Retina (tissue), 1 donor: ENCODE measurements around the gene PCGF3.
"Not testable (repeated sequence)": the region's sequence is repeated elsewhere in the genome, so short reads cannot be mapped to it uniquely, and the experiment has no call there.

Source experiments
- DNase-seq: peaks from one replicate; pipeline ENCODE4 v3.0.0-alpha.2; 2016

PCGF3 gene

GRCh38 chr4:744212-744841, 38.7 kb downstream of the PCGF3 start:
- no peak for DNase-seq

GRCh38 chr4:747546-748170, 42.0 kb downstream of the PCGF3 start:
- DNase-seq, result no peak

DNA sequence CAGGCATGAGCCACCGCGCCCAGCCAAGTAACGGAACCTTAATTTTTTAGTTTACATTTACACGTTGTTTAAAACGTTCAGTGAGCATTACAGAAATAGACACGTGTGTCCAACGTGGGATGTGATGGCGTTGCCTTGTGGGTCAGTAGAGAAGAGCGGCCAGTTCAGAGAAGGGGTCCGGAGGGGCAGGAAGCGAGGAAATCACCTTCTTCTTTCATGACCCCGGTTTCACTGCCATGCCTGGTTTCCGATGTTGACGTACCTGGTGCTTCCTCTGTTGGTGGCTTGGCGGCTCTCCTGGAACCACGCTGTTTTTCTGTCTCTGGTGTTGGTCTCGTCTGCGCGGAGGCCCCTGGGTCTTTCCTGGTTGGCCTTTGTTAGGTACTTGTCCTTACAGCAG, 42.8 kb downstream of the PCGF3 start:
- no peak for DNase-seq

- DNase-seq, result no peak
Measured at GRCh38 chr4:749698-750666, 44.4 kb downstream of the PCGF3 start.

DNA sequence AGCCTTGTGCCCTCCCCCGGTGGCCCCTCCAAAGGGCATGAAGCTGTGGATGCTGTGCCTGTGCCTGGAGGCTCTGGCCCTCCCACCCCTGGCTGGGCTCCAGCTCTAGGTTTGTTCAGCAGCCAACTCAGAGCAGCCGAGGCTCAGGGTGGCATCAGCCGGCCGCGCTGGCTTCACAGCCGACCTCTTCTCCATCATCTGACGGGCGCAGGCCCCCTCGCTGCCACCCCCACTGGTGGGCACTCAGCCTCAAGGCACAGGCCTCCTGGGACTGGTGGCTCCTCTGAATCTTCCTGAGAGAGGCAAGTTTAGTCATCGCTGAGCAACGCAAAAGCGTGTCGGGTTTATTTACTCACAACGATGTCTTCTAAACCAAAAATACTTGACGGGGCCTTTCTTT, 46.0 kb downstream of the PCGF3 start:
- no peak for DNase-seq

- no peak for DNase-seq
Measured at GRCh38 chr4:752196-752861, 46.7 kb downstream of the PCGF3 start.

DNA sequence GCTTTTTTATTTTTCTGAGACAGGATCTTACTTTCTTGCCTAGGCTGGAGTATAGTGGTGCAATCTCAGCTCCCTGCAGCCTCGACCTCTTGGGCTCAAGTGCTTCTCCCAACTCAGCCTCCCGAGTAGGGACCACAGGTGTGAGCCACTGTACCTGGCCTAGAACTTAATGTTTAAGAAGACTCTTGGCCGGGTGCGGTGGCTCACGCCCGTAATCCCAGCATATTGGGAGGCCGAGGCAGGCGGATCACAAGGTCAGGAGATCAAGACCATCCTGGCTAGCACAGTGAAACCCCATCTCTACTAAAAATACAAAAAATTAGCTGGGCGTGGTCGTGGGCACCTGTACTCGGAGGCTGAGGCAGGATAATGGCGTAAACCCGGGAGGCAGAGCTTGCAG, 47.6 kb downstream of the PCGF3 start:
- DNase-seq, result not testable (repeated sequence)

GRCh38 chr4:754221-755120, 48.8 kb downstream of the PCGF3 start:
- DNase-seq, result no peak

- DNase-seq, result no peak
Measured at GRCh38 chr4:757111-757510, 51.5 kb downstream of the PCGF3 start.

- DNase-seq, result not testable (repeated sequence)
Measured at GRCh38 chr4:759810-760209, 54.2 kb downstream of the PCGF3 start.

GRCh38 chr4:760616-761015, 55.0 kb downstream of the PCGF3 start:
- DNase-seq, result no peak

- DNase-seq, result no peak
Measured at GRCh38 chr4:761086-761485, 55.5 kb downstream of the PCGF3 start.

DNA sequence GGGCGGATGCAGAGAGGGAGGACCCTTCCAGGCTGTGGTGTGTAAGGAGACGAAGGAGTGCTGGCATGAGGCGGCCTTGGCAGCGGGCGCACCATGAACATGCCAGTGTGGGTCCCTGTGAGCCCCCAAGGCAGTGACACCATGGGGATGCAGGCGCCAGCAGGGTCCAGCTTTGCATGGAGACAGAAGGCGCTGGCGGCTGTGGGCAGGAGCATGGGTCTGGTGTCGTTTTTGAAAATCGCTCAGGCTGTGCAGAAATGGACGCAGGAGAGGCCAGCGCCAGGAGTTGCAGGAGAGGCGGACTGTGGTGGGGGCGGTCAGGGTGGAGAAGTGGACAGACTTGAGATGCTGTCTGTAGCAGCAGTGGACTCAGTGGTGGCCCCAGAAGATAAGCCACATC, 56.1 kb downstream of the PCGF3 start:
- no peak for DNase-seq

GRCh38 chr4:762211-763190, 56.9 kb downstream of the PCGF3 start:
- no peak for DNase-seq

- no peak for DNase-seq
Measured at GRCh38 chr4:763191-763810, 57.7 kb downstream of the PCGF3 start.

GRCh38 chr4:763922-764321, 58.3 kb downstream of the PCGF3 start:
- no peak for DNase-seq

DNA sequence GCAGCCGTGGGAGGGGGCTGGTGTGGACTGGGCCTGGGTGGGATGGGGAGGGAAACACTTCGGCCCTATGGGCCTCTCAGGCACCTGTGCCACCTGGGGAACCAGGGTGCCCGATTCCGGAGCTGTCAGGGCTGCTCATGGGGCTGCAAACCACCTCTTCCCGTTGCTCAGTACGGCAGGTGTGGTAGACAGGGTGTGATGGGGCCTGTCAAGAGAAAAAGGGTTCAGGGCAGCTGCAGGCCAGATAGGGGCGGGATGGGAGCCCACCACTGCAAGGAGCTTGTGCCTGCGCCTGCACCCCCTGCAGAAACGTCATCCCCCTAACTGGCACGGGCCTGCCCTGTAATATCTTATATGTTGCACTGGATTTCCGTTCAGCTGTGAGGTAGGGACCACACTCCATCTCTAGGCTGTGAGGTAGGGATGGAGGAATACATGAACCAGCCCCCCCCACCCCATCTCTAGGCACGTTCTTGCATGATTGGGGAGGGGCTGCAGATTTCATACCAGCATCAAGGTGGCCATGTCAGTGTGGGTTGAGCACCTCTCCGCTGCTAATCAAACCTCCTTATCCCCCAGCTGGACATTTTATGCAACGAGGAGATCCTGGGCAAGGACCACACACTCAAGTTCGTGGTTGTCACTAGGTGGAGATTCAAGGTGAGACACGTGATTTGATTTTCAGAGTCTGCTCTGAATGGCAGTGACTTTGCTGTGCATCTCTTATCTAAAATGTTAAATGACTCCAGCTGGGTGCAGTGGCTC, 59.0 kb downstream of the PCGF3 start:
- DNase-seq, result no peak

- no peak for DNase-seq
Measured at GRCh38 chr4:766152-766515, 60.5 kb downstream of the PCGF3 start.

DNA sequence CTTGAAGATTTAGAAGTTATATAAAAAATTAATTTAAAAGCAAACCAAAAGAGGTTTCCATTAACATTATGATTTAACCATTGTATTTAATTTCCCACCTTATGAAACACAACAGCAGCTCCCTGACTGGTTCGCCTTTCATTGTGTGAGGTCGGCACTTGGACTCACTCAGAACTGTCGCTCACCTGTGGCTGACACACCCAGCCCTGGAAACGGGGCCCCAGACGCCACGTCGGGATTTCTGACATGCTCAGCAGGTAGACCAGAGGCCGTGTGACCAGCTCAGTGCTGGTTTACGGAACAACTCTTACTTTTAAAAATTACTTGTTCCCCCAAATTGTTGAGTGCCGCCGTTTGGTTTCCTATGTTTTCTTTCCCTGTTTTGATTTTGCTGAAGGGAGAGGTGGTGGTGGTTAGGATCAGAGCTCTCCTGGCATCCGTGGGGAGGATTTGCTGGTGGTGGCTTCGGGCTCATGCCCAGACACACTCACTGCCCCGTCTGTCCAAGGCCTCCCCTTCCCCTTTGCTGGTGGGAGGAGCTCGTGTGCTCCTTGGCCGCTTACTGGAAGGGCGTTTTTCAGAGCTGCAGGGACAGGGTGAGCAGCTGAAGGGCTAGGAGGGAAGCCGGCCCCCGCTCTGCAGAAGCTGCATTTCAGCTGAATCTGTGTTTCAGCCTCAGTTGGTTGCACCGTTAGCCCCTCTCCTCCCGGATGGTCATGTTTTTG, 61.1 kb downstream of the PCGF3 start:
- no peak for DNase-seq
